BE2C (cell line): Measurements from ENCODE around the gene MALL.
"Not testable (repeated sequence)": the region's sequence is repeated elsewhere in the genome, so short reads cannot be mapped to it uniquely, and the experiment has no call there.

Source experiments
- DNase-seq: peaks from one replicate; pipeline ENCODE4 v3.0.0-alpha.2; 2020
- H3K27me3 ChIP-seq: fragments of 250-450 bp; sonication (Bioruptor Pico); 2 replicates; pipeline ENCODE4 v1.5.1; 2020; ENCODE audit warnings: mild to moderate bottlenecking
- H3K36me3 ChIP-seq: fragments of 250-450 bp; sonication (Bioruptor Pico); 2 replicates; pipeline ENCODE4 v1.5.1; 2020; ENCODE audit warnings: mild to moderate bottlenecking
- H3K4me1 ChIP-seq: fragments of 250-450 bp; sonication (Bioruptor Pico); 2 replicates; pipeline ENCODE4 v1.5.1; 2020
- H3K4me3 ChIP-seq: 2 replicates; pipeline ENCODE4 v1.5.1; 2011; ENCODE audit warnings: low read depth, low read length
- H3K9me3 ChIP-seq: fragments of 250-450 bp; sonication (Bioruptor Pico); 2 replicates; pipeline ENCODE4 v1.5.1; 2020

The MALL gene

GRCh38 chr2:110083162-110083561, 32.5 kb downstream of the MALL start:
- DNase-seq, H3K9me3 ChIP-seq, H3K36me3 ChIP-seq, H3K4me1 ChIP-seq, H3K4me3 ChIP-seq, H3K27me3 ChIP-seq: not testable (repeated sequence)

DNA sequence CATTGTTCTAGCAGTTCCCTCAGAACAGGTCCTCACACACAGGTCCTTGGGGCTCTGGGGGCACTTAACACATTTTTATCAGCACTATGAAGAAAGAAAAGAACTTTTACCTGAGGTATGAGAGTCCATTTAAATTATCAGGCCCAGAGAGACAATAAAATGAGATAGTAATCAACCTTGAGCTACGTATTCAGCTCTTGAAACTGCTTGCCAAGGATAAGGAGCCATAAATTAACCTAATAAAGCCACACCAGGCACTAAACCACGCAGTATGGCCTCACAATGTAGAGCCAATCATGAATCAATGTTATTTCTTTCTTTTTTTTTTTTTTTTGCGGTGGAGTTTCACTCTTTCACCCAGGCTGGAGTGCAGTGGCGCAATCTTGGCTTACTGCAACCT, 37.5 kb downstream of the MALL start:
- not testable (repeated sequence) for H3K36me3 ChIP-seq, DNase-seq, H3K4me3 ChIP-seq, H3K4me1 ChIP-seq, H3K27me3 ChIP-seq, H3K9me3 ChIP-seq

DNA sequence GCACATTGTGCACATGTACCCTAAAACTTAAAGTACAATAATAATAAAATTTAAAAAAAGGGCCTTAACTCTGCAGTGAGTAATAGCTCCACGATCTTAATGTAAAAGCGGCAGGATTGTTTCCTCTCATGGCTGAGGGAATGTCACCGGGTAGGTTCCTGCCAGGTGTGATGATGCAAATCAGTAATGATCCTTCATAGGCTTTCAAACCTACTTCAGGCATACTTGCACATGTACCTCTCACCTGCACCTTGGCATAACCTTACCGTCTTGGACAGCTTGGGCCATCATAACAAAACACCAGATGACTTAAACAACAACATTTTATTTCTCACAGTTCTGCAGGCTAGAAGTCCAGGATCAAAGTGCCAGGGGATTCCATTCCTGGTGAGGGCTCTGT, 39.7 kb downstream of the MALL start:
- H3K27me3 ChIP-seq, H3K9me3 ChIP-seq, H3K36me3 ChIP-seq, H3K4me3 ChIP-seq, H3K4me1 ChIP-seq, DNase-seq: not testable (repeated sequence)

DNA sequence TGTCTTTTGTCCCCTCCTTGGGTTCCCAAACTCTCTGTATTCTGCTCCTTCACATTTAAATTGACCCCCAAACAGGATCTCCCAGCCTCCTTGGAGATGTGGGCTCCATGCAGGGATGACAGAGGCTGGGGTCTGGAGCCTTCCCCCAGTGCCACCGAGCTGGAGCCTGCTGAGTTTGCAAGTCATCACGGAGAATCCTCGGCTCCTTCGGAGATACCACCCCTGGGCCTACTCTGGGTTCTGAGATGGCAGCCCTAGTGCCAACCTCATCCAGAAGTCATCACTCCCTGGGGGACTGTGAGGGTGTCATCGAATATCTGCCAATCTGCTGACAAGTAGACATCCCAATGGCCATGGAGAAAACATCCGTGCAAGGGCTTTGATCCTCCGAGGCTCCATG, 45.8 kb downstream of the MALL start:
- H3K4me3 ChIP-seq, H3K36me3 ChIP-seq, H3K27me3 ChIP-seq, H3K4me1 ChIP-seq, H3K9me3 ChIP-seq, DNase-seq: not testable (repeated sequence)

- H3K4me1 ChIP-seq, H3K9me3 ChIP-seq, H3K27me3 ChIP-seq, H3K36me3 ChIP-seq, H3K4me3 ChIP-seq, DNase-seq: not testable (repeated sequence)
Measured at GRCh38 chr2:110068153-110068552, 47.5 kb downstream of the MALL start.

- H3K4me1 ChIP-seq, H3K4me3 ChIP-seq, H3K9me3 ChIP-seq, DNase-seq, H3K27me3 ChIP-seq, H3K36me3 ChIP-seq: not testable (repeated sequence)
Measured at GRCh38 chr2:110062332-110062731, 53.3 kb downstream of the MALL start.

DNA sequence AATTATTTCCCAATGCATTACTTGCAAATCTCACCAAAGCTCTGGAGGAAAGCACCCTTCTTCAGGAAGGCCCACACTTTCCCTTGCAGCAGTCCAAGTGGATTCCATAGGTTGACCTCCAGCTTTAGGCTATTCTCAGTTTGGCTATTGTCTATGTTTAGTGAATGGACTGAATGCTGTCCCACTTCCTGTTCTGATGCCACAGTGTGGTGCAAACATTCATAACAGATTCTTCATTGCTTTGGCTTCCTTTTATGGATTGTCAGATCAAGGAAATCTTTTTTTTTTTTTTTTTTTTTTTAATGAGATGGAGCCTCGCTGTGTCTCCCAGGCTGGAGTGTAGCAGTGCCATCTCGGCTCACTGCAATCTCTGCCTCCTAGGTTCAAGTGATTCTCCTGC, 55.1 kb downstream of the MALL start:
- not testable (repeated sequence) for H3K4me3 ChIP-seq, H3K36me3 ChIP-seq, H3K9me3 ChIP-seq, H3K27me3 ChIP-seq, H3K4me1 ChIP-seq, DNase-seq

GRCh38 chr2:110059694-110060358, 55.8 kb downstream of the MALL start:
- not testable (repeated sequence) for H3K4me1 ChIP-seq, DNase-seq, H3K9me3 ChIP-seq, H3K4me3 ChIP-seq, H3K36me3 ChIP-seq, H3K27me3 ChIP-seq

DNA sequence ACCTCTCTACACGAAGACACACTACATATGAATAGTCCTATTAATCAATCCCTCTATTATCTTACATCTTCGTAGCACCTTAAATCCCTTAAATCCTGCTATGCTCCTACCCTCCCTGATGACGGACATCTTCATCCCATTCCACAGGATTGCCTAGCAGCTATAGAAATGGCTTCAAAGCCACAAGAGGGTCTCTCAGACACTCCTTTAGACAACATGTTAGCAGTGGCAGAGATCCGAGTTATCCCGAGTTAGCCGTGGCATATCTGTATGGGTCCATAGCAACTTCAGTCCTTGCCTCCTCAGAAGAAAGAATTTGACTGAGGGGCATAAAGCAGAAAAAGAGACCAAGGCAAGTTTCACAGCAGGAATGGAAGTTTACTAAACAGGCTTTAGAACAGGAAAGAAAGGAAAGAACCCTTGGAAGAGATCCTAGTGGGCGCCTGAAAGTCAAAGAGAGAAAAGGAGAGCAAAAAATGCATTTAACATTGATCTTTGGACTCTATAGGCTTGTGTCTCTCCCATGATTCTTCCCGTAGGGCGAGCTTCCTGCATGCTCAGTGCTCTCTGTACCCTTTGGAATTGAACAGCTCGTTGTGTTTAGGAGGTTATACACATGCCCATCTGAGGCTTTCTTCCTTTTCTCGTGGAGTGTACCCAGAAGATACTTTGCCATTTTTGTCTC, 56.5 kb downstream of the MALL start:
- H3K27me3 ChIP-seq, DNase-seq, H3K9me3 ChIP-seq: not testable (repeated sequence)

GRCh38 chr2:110058034-110058433, 57.6 kb downstream of the MALL start:
- H3K36me3 ChIP-seq, H3K4me1 ChIP-seq, H3K4me3 ChIP-seq, DNase-seq, H3K27me3 ChIP-seq, H3K9me3 ChIP-seq: not testable (repeated sequence)

More for the DNA sequence above, 56.5 kb downstream of the MALL start:
- H3K4me1 ChIP-seq, H3K4me3 ChIP-seq, H3K36me3 ChIP-seq: not testable (repeated sequence)

GRCh38 chr2:110055819-110056408, 59.7 kb downstream of the MALL start:
- not testable (repeated sequence) for H3K36me3 ChIP-seq, H3K27me3 ChIP-seq, DNase-seq, H3K9me3 ChIP-seq, H3K4me3 ChIP-seq, H3K4me1 ChIP-seq

DNA sequence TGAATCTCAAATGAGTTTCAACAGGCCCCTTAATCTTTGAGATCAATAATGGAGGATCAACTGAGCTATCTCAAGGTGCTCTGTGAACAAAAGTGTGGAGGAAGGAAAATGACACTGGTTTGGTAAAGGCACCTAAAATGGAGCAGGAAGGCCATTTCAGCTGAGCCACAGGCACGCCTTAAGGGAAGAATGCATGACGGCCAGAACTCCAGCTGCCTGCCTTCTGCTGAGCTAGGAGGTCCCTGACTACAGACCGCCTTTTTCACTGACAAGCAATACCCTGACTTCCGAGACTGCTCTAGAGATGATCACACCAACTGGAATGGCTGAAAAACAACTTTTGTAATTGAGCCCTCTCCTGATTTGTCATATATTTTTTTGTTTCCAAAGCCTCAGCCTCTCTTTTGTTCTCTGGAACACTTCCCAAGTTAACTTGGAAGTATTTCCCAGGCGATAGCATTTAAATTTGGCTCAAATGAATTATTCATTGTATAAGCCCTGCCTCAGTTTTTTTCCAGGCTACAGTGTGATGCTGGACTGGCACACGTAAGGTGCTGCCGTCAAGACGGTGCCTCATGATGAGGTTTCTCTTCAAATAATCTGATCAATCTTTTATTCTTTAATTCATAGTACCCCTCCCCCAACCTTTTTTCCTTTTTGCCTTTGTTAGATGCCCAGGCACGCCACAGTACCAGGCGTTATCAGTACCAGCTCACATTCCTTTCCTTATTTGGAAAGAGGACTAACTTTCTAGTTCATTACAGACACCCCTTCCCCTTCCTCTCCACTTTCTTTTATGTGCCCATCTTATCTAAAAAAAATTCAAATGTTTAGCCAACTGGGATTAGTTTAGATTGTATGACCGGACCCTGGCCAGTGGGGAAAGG, 60.9 kb downstream of the MALL start:
- DNase-seq, H3K4me1 ChIP-seq, H3K4me3 ChIP-seq, H3K9me3 ChIP-seq, H3K27me3 ChIP-seq, H3K36me3 ChIP-seq: not testable (repeated sequence)

DNA sequence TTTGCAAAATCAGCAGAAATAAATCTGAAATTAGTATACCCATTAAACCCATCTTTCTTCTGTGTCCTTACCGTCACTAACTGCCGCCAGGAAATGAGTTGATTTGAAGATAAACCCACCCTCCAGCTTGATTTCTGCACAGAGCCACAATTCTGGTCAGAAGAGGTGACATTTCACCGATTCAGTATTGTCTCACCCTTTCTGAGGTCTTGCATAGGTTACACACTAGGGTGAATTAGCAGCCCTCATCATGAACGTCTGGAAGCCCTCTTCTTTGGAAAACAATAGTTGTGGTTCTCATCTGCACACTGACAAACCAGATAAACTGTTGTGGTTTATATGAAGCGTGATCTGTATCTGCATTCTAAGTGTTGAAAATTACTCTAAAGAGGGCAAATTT, 61.9 kb downstream of the MALL start:
- H3K9me3 ChIP-seq, H3K4me1 ChIP-seq, H3K4me3 ChIP-seq, DNase-seq, H3K27me3 ChIP-seq, H3K36me3 ChIP-seq: not testable (repeated sequence)

GRCh38 chr2:110052166-110052565, 63.5 kb downstream of the MALL start:
- H3K27me3 ChIP-seq, DNase-seq, H3K4me1 ChIP-seq, H3K36me3 ChIP-seq, H3K9me3 ChIP-seq, H3K4me3 ChIP-seq: not testable (repeated sequence)

DNA sequence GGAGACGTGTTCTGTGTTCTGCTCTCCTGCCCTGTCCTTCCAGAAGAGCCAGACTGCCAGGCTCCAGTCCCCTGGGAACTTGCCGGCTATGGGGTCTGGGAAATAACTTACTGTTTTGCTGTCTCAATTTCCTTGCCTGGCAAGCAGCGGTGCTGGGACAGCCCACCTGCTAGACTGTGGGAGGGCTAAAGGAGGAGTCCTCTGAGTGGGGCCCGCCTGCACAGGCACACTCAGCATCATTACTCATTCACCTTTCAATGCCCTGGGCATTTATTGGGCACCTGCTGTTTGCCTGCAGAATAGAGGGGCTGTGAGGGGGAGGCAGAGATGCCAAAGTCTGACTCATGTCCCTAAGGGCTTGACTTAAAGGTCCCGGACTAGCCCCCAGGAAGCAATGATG, 65.4 kb downstream of the MALL start:
- H3K36me3 ChIP-seq, H3K27me3 ChIP-seq, H3K9me3 ChIP-seq, H3K4me1 ChIP-seq, H3K4me3 ChIP-seq, DNase-seq: not testable (repeated sequence)

DNA sequence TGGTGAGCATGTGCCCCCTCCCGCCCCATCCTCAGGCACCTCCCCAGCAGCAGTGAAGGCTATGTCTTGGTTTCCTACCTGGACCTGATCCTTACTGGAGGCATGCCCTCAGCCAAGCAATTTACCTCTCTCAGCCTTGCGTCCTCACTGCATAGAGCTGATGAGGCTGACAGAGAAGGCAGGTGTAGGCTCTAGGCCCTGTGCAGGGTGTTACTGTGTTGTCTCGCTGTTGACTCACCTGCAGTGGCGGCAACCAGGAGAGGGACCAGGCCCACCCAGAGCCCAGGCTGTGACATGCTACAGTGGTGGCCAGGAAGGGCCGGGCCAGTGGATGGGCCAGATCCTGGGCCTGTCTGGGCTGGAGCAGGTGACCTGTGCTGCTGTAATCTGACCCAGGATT, 65.9 kb downstream of the MALL start:
- not testable (repeated sequence) for H3K36me3 ChIP-seq, H3K4me3 ChIP-seq, H3K27me3 ChIP-seq, DNase-seq, H3K4me1 ChIP-seq, H3K9me3 ChIP-seq
